Measurements from ENCODE around the gene PIK3R5.

- TF ChIP-seq, protein P1, sequence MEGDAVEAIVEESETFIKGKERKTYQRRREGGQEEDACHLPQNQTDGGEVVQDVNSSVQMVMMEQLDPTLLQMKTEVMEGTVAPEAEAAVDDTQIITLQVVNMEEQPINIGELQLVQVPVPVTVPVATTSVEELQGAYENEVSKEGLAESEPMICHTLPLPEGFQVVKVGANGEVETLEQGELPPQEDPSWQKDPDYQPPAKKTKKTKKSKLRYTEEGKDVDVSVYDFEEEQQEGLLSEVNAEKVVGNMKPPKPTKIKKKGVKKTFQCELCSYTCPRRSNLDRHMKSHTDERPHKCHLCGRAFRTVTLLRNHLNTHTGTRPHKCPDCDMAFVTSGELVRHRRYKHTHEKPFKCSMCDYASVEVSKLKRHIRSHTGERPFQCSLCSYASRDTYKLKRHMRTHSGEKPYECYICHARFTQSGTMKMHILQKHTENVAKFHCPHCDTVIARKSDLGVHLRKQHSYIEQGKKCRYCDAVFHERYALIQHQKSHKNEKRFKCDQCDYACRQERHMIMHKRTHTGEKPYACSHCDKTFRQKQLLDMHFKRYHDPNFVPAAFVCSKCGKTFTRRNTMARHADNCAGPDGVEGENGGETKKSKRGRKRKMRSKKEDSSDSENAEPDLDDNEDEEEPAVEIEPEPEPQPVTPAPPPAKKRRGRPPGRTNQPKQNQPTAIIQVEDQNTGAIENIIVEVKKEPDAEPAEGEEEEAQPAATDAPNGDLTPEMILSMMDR (IDR thresholded peaks at IDR 0.05; ENCODE audit: insufficient read depth, low read depth, low read length) = no peak
- no peak for TF ChIP-seq EZH2 (IDR thresholded peaks at IDR 0.05; ENCODE audit: insufficient read depth, low read length)
These were observed 6.1 kb downstream of the PIK3R5 start for GRCh38 chr17:8959312-8959918.

Measured in astrocyte (in vitro differentiated cells and primary cell).